Measurements from ENCODE around the gene ZMYND10. TPM values are rescaled to one million over a fixed set of nuclear protein-coding genes. Genes with fewer than 3 reads are reported as not detected.
A peak's percentile ranks its signal among the peaks of the same experiment; 100 is the strongest.

ZMYND10 gene
- polyA plus RNA-seq, 1 donor (not counting 4 experiments of a cell fraction or from before 2014, with no cell fraction given): 0.21 TPM

DNA sequence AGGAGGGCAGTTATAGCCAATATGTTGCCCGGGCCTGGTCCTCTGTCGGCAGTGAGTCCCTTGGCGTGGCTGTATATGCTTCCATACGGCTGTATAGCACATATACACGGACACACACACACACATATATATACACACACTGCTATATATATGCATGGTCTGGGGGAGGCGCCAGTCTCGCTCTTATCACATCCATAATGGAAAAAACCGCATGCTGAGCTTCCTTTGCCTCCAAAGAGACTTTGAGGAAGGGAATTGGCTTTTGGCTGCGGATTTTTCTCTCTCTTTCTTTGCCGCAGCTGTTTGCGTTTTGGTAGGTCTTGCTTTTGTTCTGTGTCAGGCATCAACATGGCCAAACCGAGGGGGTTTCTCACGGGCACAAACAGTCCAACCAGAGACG, 25.1 kb upstream of the ZMYND10 start:
- H3K36me3 ChIP-seq (ENCODE audit: control insufficient read depth in 2 of 2, extremely low read depth in 1 of 2, insufficient read depth in 2 of 2, low read length in 2 of 2): no peaks in the 10 kb centered on the region
- no peak overlapping the region for H3K9ac ChIP-seq (ENCODE audit: control insufficient read depth, extremely low read depth, insufficient read depth, low read length)
- no peaks in the 10 kb centered on the region for H4K20me1 ChIP-seq (ENCODE audit: control insufficient read depth, extremely low read depth, insufficient read depth, low read length)
- peaks cover 14% of the 10 kb centered on the region for H3K27me3 ChIP-seq (ENCODE audit: control insufficient read depth, extremely low read depth, insufficient read depth, low read length)
- H3K9me3 ChIP-seq (ENCODE audit: control insufficient read depth, low read depth, low read length): no peaks in the 10 kb centered on the region
- FAIRE-seq: no peak
- no peak for DNase-seq (ENCODE audit: low read depth, low spot score)
- H3K79me2 ChIP-seq (ENCODE audit: control insufficient read depth, insufficient read depth, low read length): no peaks in the 10 kb centered on the region
- peaks cover 10% of the 10 kb centered on the region for H3K4me1 ChIP-seq (ENCODE audit: control insufficient read depth, extremely low read depth, insufficient read depth, low read length)
- H3K4me3 ChIP-seq (ENCODE audit: control insufficient read depth in 2 of 3, extremely low read depth in 1 of 3, insufficient read depth in 2 of 3, low read depth in 1 of 3, low read length in 3 of 3): no peak overlapping the region
- H3K27ac ChIP-seq (ENCODE audit: control insufficient read depth, insufficient read depth, low read length): no peak overlapping the region
- TF ChIP-seq EZH2 (IDR thresholded peaks at IDR 0.05; ENCODE audit: low read length): no peak
- TF ChIP-seq, protein P1, sequence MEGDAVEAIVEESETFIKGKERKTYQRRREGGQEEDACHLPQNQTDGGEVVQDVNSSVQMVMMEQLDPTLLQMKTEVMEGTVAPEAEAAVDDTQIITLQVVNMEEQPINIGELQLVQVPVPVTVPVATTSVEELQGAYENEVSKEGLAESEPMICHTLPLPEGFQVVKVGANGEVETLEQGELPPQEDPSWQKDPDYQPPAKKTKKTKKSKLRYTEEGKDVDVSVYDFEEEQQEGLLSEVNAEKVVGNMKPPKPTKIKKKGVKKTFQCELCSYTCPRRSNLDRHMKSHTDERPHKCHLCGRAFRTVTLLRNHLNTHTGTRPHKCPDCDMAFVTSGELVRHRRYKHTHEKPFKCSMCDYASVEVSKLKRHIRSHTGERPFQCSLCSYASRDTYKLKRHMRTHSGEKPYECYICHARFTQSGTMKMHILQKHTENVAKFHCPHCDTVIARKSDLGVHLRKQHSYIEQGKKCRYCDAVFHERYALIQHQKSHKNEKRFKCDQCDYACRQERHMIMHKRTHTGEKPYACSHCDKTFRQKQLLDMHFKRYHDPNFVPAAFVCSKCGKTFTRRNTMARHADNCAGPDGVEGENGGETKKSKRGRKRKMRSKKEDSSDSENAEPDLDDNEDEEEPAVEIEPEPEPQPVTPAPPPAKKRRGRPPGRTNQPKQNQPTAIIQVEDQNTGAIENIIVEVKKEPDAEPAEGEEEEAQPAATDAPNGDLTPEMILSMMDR (optimal IDR thresholded peaks at IDR 0.05 in 1 of 3, IDR thresholded peaks at IDR 0.05 in 1 of 3, conservative IDR thresholded peaks at IDR 0.05 in 1 of 3; ENCODE audit: extremely low read depth in 1 of 3, insufficient read depth in 2 of 3, low read length in 3 of 3): peak in 2 of 3 experiments; percentile 25 to 31
- no peak overlapping the region for H3K4me2 ChIP-seq (ENCODE audit: control insufficient read depth, extremely low read depth, insufficient read depth, low read depth, low read length)
- dilution Hi-C loops (cut with MboI; ENCODE audit: extremely low pct_ligation_motif_present, low sequenced_read_pairs): no loop called here
- H3K9me1 ChIP-seq (ENCODE audit: control insufficient read depth, extremely low read depth, insufficient read depth, low read length): no peaks in the 10 kb centered on the region
- no peak overlapping the region for H2AFZ ChIP-seq (ENCODE audit: control insufficient read depth, low read length)

DNA sequence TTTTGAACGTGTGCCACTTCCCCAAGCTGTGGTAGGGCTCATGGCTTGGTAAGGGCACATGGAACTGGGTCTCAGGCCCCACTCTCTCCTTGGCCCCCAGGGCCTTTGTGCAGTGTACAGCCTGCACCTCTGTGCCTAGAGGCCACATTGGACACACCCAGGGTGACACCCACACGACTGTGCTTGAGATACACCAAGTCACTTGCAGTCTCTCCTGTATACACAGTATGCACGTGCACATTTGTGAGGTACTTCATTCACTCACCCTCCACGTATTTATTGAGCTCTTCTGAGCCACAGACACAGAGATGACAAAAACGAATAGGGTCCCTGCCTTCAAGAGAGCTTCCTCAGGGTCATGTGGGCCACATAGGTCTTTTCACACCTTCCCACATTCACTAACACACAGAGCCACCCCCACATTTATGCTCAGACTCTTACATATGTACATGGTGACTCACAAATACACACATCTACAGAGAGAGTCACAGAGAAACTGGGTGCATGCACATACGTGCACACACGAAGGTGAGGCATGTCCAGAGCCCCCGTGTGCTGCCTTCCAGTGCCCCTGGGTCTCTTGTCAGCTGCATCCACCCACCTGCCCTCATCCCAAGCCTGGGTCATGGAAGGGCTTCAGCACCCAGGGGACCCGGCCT, 23.6 kb upstream of the ZMYND10 start:
- Histone ChIP-seq H3K79me2 (ENCODE audit: control insufficient read depth, insufficient read depth, low read length) (no peaks in the 10 kb centered on the region), H3K4me1 (ENCODE audit: control insufficient read depth, extremely low read depth, insufficient read depth, low read length) (peaks cover 12% of the 10 kb centered on the region), H3K27ac (ENCODE audit: control insufficient read depth, insufficient read depth, low read length) (no peak overlapping the region), H3K4me3 (ENCODE audit: control insufficient read depth in 2 of 3, extremely low read depth in 1 of 3, insufficient read depth in 2 of 3, low read depth in 1 of 3, low read length in 3 of 3) (no peak overlapping the region), H3K9ac (ENCODE audit: control insufficient read depth, extremely low read depth, insufficient read depth, low read length) (no peak overlapping the region), H3K4me2 (ENCODE audit: control insufficient read depth, extremely low read depth, insufficient read depth, low read depth, low read length) (no peak overlapping the region), H3K27me3 (ENCODE audit: control insufficient read depth, extremely low read depth, insufficient read depth, low read length) (peaks cover 14% of the 10 kb centered on the region), H3K9me1 (ENCODE audit: control insufficient read depth, extremely low read depth, insufficient read depth, low read length) (no peaks in the 10 kb centered on the region), H3K9me3 (ENCODE audit: control insufficient read depth, low read depth, low read length) (no peaks in the 10 kb centered on the region), H2AFZ (ENCODE audit: control insufficient read depth, low read length) (no peak overlapping the region), H4K20me1 (ENCODE audit: control insufficient read depth, extremely low read depth, insufficient read depth, low read length) (no peaks in the 10 kb centered on the region), H3K36me3 (ENCODE audit: control insufficient read depth in 2 of 2, extremely low read depth in 1 of 2, insufficient read depth in 2 of 2, low read length in 2 of 2) (no peaks in the 10 kb centered on the region)
- no peak for TF ChIP-seq EZH2 (IDR thresholded peaks at IDR 0.05; ENCODE audit: low read length)
- TF ChIP-seq, protein P1 (optimal IDR thresholded peaks at IDR 0.05 in 1 of 3, IDR thresholded peaks at IDR 0.05 in 1 of 3, conservative IDR thresholded peaks at IDR 0.05 in 1 of 3; ENCODE audit: extremely low read depth in 1 of 3, insufficient read depth in 2 of 3, low read length in 3 of 3): no peak
- peak; percentile 44 for FAIRE-seq
- no peak for DNase-seq (ENCODE audit: low read depth, low spot score)
- dilution Hi-C loops (cut with MboI; ENCODE audit: extremely low pct_ligation_motif_present, low sequenced_read_pairs): no loop called here
